Ascending aorta (tissue), 2 donors: ENCODE data around the gene NDUFAF8. TPM values are rescaled to one million over a fixed set of nuclear protein-coding genes. Genes with fewer than 3 reads are reported as not detected.

Experiments used
- DNase-seq, 2 donors: peaks; one replicate each; pipeline ENCODE4 v3.0.0-alpha.2; 2019; ENCODE audit warnings: low spot score in 2 of 2
- H3K27ac ChIP-seq, 2 donors: fragments of 200-600 bp; sonication (generic); one replicate each; pipeline ENCODE4 v1.5.1; 2016 to 2017; ENCODE audit warnings: mild to moderate bottlenecking in 1 of 2
- H3K27me3 ChIP-seq: fragments of 200-600 bp; sonication (generic); one replicate; pipeline ENCODE4 v1.5.1; 2017
- H3K36me3 ChIP-seq, 2 donors: fragments of 200-600 bp; sonication (generic); one replicate each; pipeline ENCODE4 v1.5.1; 2016
- H3K4me1 ChIP-seq, 2 donors: fragments of 200-600 bp; sonication (generic); one replicate each; pipeline ENCODE4 v1.5.1; 2016 to 2017; ENCODE audit warnings: mild to moderate bottlenecking in 1 of 2
- H3K4me3 ChIP-seq, 2 donors: fragments of 200-600 bp; sonication (generic); one replicate each; pipeline ENCODE4 v1.5.1; 2016 to 2017; ENCODE audit warnings: mild to moderate bottlenecking in 1 of 2
- H3K9me3 ChIP-seq, 2 donors: fragments of 200-600 bp; sonication (generic); one replicate each; pipeline ENCODE4 v1.5.1; 2016
- CTCF ChIP-seq, 3 experiments: fragments of 200-600 bp in 2 of 3; fragments of 450-650 bp in 1 of 3; sonication (generic) in 2 of 3; IDR thresholded peaks; one replicate each; pipeline ENCODE4 v1.5.1; 2016 to 2019; ENCODE audit warnings: antibody characterized with exemption in 3 of 3, mild to moderate bottlenecking in 1 of 3, moderate library complexity in 1 of 3
- intact Hi-C: fragments of 100-400 bp; cut with DNase I; formaldehyde crosslinking; loops from one replicate; pipeline ENCODE4 v1.15.1; 2023
- total RNA-seq: library from RNA; depleted of rRNA; stranded (reverse); fragments of >200 nt; gene quantifications from one replicate; pipeline ENCODE4 v1.1.0, GENCODE V29; 2016

NDUFAF8 gene
- total RNA-seq, 1 donor from 2014 or later: 6.5 TPM

GRCh38 chr17:81247339-81247990, 8.3 kb downstream of the NDUFAF8 start:
- intact Hi-C loops: no loop called here
- Histone ChIP-seq H3K9me3 (no peaks in the 10 kb centered on the region), H3K27ac (no peak overlapping the region), H3K4me1 (no peaks in the 10 kb centered on the region), H3K4me3 (no peak overlapping the region), H3K27me3 (no peaks in the 10 kb centered on the region), H3K36me3 (peaks cover 27 to 33% of the 10 kb centered on the region in 2 donors)
- no peak for DNase-seq
- no peak for TF ChIP-seq CTCF (IDR thresholded peaks at IDR 0.05)

GRCh38 chr17:81248649-81249048, 9.5 kb downstream of the NDUFAF8 start:
- no peak overlapping the region for H3K27ac ChIP-seq
- peaks cover 29 to 37% of the 10 kb centered on the region in 2 donors for H3K36me3 ChIP-seq

GRCh38 chr17:81249223-81250040, 10.3 kb downstream of the NDUFAF8 start:
- TF ChIP-seq CTCF (IDR thresholded peaks at IDR 0.05): no peak
- DNase-seq: no peak
- no peaks in the 10 kb centered on the region for H3K4me1 ChIP-seq
- H3K27me3 ChIP-seq: no peaks in the 10 kb centered on the region
- H3K9me3 ChIP-seq: no peaks in the 10 kb centered on the region
- intact Hi-C loops: loop anchor here (5.0 kb wide), 1 partner anchor 43 kb away; no protein-coding TSS in a partner anchor
- H3K36me3 ChIP-seq: peaks cover 29 to 37% of the 10 kb centered on the region in 2 donors
- H3K27ac ChIP-seq: no peak overlapping the region
- H3K4me3 ChIP-seq: no peak overlapping the region

More at GRCh38 chr17:81248649-81249048, 9.5 kb downstream of the NDUFAF8 start:
- intact Hi-C loops: no loop called here
- Histone ChIP-seq H3K9me3 (no peaks in the 10 kb centered on the region), H3K4me3 (no peak overlapping the region), H3K27me3 (no peaks in the 10 kb centered on the region), H3K4me1 (no peaks in the 10 kb centered on the region)
- TF ChIP-seq CTCF (IDR thresholded peaks at IDR 0.05): no peak
- no peak for DNase-seq

- TF ChIP-seq CTCF (IDR thresholded peaks at IDR 0.05): no peak
- no peak overlapping the region for H3K4me3 ChIP-seq
- peaks cover 29 to 33% of the 10 kb centered on the region in 2 donors for H3K36me3 ChIP-seq
- no peak for DNase-seq
- no peak overlapping the region for H3K27ac ChIP-seq
- H3K4me1 ChIP-seq: peaks cover 0 to 6% of the 10 kb centered on the region in 2 donors
- intact Hi-C loops: loop anchor here (5.0 kb wide), 1 partner anchor 42 kb away; no protein-coding TSS in a partner anchor
- no peaks in the 10 kb centered on the region for H3K9me3 ChIP-seq
- no peaks in the 10 kb centered on the region for H3K27me3 ChIP-seq
These were observed 11.4 kb downstream of the NDUFAF8 start for GRCh38 chr17:81250286-81251093.

GRCh38 chr17:81251094-81251708, 12.1 kb downstream of the NDUFAF8 start:
- no peak overlapping the region for H3K27ac ChIP-seq
- H3K4me3 ChIP-seq: no peak overlapping the region
- H3K4me1 ChIP-seq: peaks cover 0 to 13% of the 10 kb centered on the region in 2 donors
- no peaks in the 10 kb centered on the region for H3K9me3 ChIP-seq
- no peak for TF ChIP-seq CTCF (IDR thresholded peaks at IDR 0.05)
- intact Hi-C loops: loop anchor here (5.0 kb wide), 1 partner anchor 41 kb away; no protein-coding TSS in a partner anchor
- DNase-seq: no peak
- no peaks in the 10 kb centered on the region for H3K27me3 ChIP-seq
- H3K36me3 ChIP-seq: peaks cover 29 to 33% of the 10 kb centered on the region in 2 donors
